K562 (cell line): ENCODE data around the gene FAM193A. TPM values are rescaled to one million over a fixed set of nuclear protein-coding genes. Genes with fewer than 3 reads are reported as not detected.
A peak's percentile ranks its signal among the peaks of the same experiment; 100 is the strongest.

Experiments used
- ATAC-seq: fragments of 200-7000 bp; cut with Tn5 transposase; 3 replicates; pipeline ENCODE4 v1.9.1; 2020; ENCODE audit warnings: moderate library complexity
- BruUV-seq: library from RNA; stranded (reverse); fragments of 400-500 nt; replicated peaks from 2 replicates; lab custom pipeline; 2021; lab: Mats Ljungman, UMichigan
- CTCF ChIA-PET: fragments of 300-600 bp; formaldehyde crosslinking; extraction: SDS; loops from one replicate; lab custom pipeline; 2021; ENCODE audit warnings: low intra/inter-chr PET ratio; lab: Yijun Ruan, JAX
- POLR2A ChIA-PET: fragments of 300-600, 350-650 bp; sonication (Branson Sonifier 250); formaldehyde crosslinking; extraction: SDS; loops from one replicate; lab custom pipeline; 2021; ENCODE audit warnings: antibody characterized with exemption, inconsistent platforms; lab: Yijun Ruan, JAX
- DNase-seq, 4 experiments: peaks; one replicate each; pipeline versions ENCODE4 v3.0.0 to v3.0.0-alpha.2; 2011 to 2018; ENCODE audit warnings: low spot score in 3 of 4, mixed read lengths in 3 of 4; ENCODE audit errors: extremely low read depth in 1 of 4
- FAIRE-seq: peaks from 2 replicates; lab custom pipeline; 2011; peaks lifted over from hg19 to GRCh38; lab: Jason Lieb, UNC
- H2AFZ ChIP-seq: 2 replicates; pipeline ENCODE4 v1.6.0; 2011; ENCODE audit warnings: low read depth, low read length, control low read depth, inconsistent platforms
- H3K27ac ChIP-seq: fragments of 200-600 bp; 3 replicates; pipeline ENCODE4 v1.8.0; 2011; ENCODE audit warnings: low read depth, mild to moderate bottlenecking, control low read depth, inconsistent platforms, low read length, moderate library complexity, mixed read lengths; ENCODE audit errors: extremely low read depth
- H3K27me3 ChIP-seq, 2 experiments: fragments of 300-600 bp in 1 of 2; 2 replicates in 1 of 2; 3 replicates in 1 of 2; pipeline versions ENCODE4 v1.6.0 to v1.8.0; 2011; ENCODE audit warnings: inconsistent platforms in 2 of 2, low read length in 2 of 2, mild to moderate bottlenecking in 1 of 2, mixed read lengths in 1 of 2, moderate library complexity in 1 of 2; ENCODE audit not compliant: control insufficient read depth in 2 of 2, insufficient read depth in 2 of 2
- H3K36me3 ChIP-seq: fragments of 300-600 bp; 3 replicates; pipeline ENCODE4 v1.8.0; 2011; ENCODE audit warnings: mild to moderate bottlenecking, low read length, inconsistent platforms; ENCODE audit not compliant: control insufficient read depth, insufficient read depth
- H3K4me1 ChIP-seq, 2 experiments: fragments of 200-600 bp in 1 of 2; replicated peaks in 1 of 2; 2 replicates in 1 of 2; 3 replicates in 1 of 2; pipeline versions ENCODE4 v1.5.1 to v1.8.0; 2011; ENCODE audit warnings: inconsistent platforms in 2 of 2, low read length in 2 of 2, mild to moderate bottlenecking in 1 of 2, mixed read lengths in 1 of 2, moderate library complexity in 1 of 2; ENCODE audit not compliant: control insufficient read depth in 2 of 2, insufficient read depth in 2 of 2
- H3K4me2 ChIP-seq: 2 replicates; pipeline ENCODE4 v1.6.1; 2011; ENCODE audit warnings: low read length, control low read depth, inconsistent platforms, mixed read lengths; ENCODE audit not compliant: insufficient read depth
- H3K4me3 ChIP-seq: fragments of 200-600 bp; sonication (generic), shearing (Covaris generic); 2 replicates; pipeline ENCODE4 v1.5.1; 2016; ENCODE audit warnings: control low read depth, inconsistent platforms
- H3K79me2 ChIP-seq: fragments of 200-600 bp; 3 replicates; pipeline ENCODE4 v1.8.0; 2011; ENCODE audit warnings: low read length, inconsistent platforms; ENCODE audit not compliant: control insufficient read depth, insufficient read depth
- H3K9ac ChIP-seq, 2 experiments: 2 replicates each; pipeline versions ENCODE4 v1.6.0 to v1.6.1; 2011; ENCODE audit warnings: low read depth in 2 of 2, low read length in 2 of 2, control low read depth in 1 of 2, inconsistent platforms in 1 of 2, mild to moderate bottlenecking in 1 of 2, mixed read lengths in 1 of 2; ENCODE audit not compliant: insufficient read depth in 1 of 2
- H3K9me1 ChIP-seq: one replicate; pipeline ENCODE4 v1.6.0; 2011; ENCODE audit warnings: inconsistent platforms, mild to moderate bottlenecking, low read length, moderate library complexity; ENCODE audit not compliant: control insufficient read depth, insufficient read depth
- H3K9me3 ChIP-seq: replicated peaks from 2 replicates; pipeline ENCODE4 v1.5.1; 2011; ENCODE audit warnings: low read depth, low read length, inconsistent platforms; ENCODE audit not compliant: control insufficient read depth, insufficient read depth
- H4K20me1 ChIP-seq: replicated peaks from 2 replicates; pipeline ENCODE4 v1.6.1; 2011; ENCODE audit warnings: low read length, inconsistent platforms, mixed read lengths; ENCODE audit not compliant: control insufficient read depth, insufficient read depth
- CTCF ChIP-seq, 3 experiments: IDR thresholded peaks in 2 of 3; conservative IDR thresholded peaks in 1 of 3; 2 replicates each; pipeline ENCODE4 v1.5.1; 2011 to 2012; ENCODE audit warnings: low read length in 3 of 3, mild to moderate bottlenecking in 3 of 3, control low read depth in 2 of 3, improper control_type of control experiment in 1 of 3, inconsistent platforms in 1 of 3, low read depth in 1 of 3, mixed read lengths in 1 of 3, moderate library complexity in 1 of 3; ENCODE audit not compliant: insufficient read depth in 2 of 3
- FOXA3 ChIP-seq, 2 experiments: fragments of 450-650 bp in 1 of 2; sonication (generic) in 1 of 2; formaldehyde crosslinking; IDR thresholded peaks in 1 of 2; conservative IDR thresholded peaks in 1 of 2; 2 replicates each; pipeline versions ENCODE4 v1.4.0 to v1.8.0; 2020 to 2022; ENCODE audit warnings: mild to moderate bottlenecking in 2 of 2, missing genetic modification reagents in 1 of 2
- HNRNPL ChIP-seq: fragments of 200-400 bp; formaldehyde crosslinking; IDR thresholded peaks from 2 replicates; pipeline ENCODE4 v1.6.1; 2017; ENCODE audit warnings: low read depth, mild to moderate bottlenecking, low read length
- NONO ChIP-seq, 2 experiments: fragments of 200-400 bp in 1 of 2; fragments of 450-650 bp in 1 of 2; formaldehyde crosslinking in 1 of 2; IDR thresholded peaks; 2 replicates each; pipeline ENCODE4 v1.6.1; 2017; ENCODE audit warnings: low read depth in 2 of 2, mild to moderate bottlenecking in 2 of 2, moderate library complexity in 2 of 2, low read length in 1 of 2
- NR4A1 ChIP-seq, 2 experiments: fragments of 250-450 bp in 1 of 2; fragments of 450-650 bp in 1 of 2; sonication (Bioruptor Pico) in 1 of 2; IDR thresholded peaks; 2 replicates each; pipeline versions ENCODE4 v1.4.0 to v1.6.1; 2016 to 2020; ENCODE audit warnings: mild to moderate bottlenecking in 2 of 2, missing compliant biosample characterization in 1 of 2, missing genetic modification characterization in 1 of 2, moderate library complexity in 1 of 2
- WGBS: fragments of 100-300 bp; shearing (Covaris generic); methylation state at CpG from one replicate; pipeline ENCODE4 v1.1.6; 2016; ENCODE audit warnings: low coverage, mixed read lengths; ENCODE audit not compliant: insufficient coverage; ENCODE audit errors: missing lambda C conversion rate; 5-methylcytosine and 5-hydroxymethylcytosine counted together
- in situ Hi-C: fragments of 300-500 bp; cut with MboI; formaldehyde crosslinking; loops from 4 replicates; pipeline ENCODE4 v1.15.0; 2018; ENCODE audit warnings: inconsistent platforms, mixed read lengths
- intact Hi-C: fragments of 100-400 bp; cut with micrococcal nuclease; formaldehyde crosslinking; loops from 2 replicates; pipeline ENCODE4 v1.14.2; 2022
- polyA plus RNA-seq, 8 experiments: library from polyadenylated mRNA; depleted of rRNA in 4 of 8; stranded (reverse) in 5 of 8; unstranded in 3 of 8; fragments of >200 nt; fragmentation: Nextera tagmentation in 2 of 8; fragmentation: Illumina TruSeq in 1 of 8; extraction: Ambion mirVana in 2 of 8; extraction: Trizol in 1 of 8; gene quantifications; 2 replicates each; pipeline versions ENCODE4 v1.2.1 to v1.2.3, GENCODE V29; 2011 to 2014; ENCODE audit warnings: inconsistent platforms in 1 of 8, missing spikeins in 1 of 8
- total RNA-seq, 7 experiments: library from RNA; depleted of rRNA in 6 of 7; stranded (reverse); fragments of >200 nt in 6 of 7; fragmentation: Illumina TruSeq in 2 of 7; extraction: Trizol in 2 of 7; gene quantifications; 2 replicates each; pipeline versions ENCODE4 v1.2.1 to v1.2.3, GENCODE V29; 2011 to 2021; ENCODE audit warnings: low replicate concordance in 1 of 7

The FAM193A gene
- total and polyA plus RNA-seq, 9 of the 15 experiments (the other 6 are each of a cell fraction or from before 2014, with no cell fraction given): 0.46 to 24.6 (median 9.6) TPM

GRCh38 chr4:2757426-2757825 is 221.0 kb downstream of the FAM193A start (continued):
- TF ChIP-seq NR4A1 (CRISPR knock-in tag; IDR thresholded peaks at IDR 0.05) (no peak), NR4A1 (tag; IDR thresholded peaks at IDR 0.05) (no peak), NONO (IDR thresholded peaks at IDR 0.05; ENCODE audit: low read depth in 2 of 2, low read length in 1 of 2) (no peak)

GRCh38 chr4:2761035-2761923 is 224.8 kb downstream of the FAM193A start:
- Histone ChIP-seq H3K36me3 (no peaks in the 10 kb centered on the region), H3K4me1 (peaks cover 14 to 33% of the 10 kb centered on the region in 2 experiments), H3K27me3 (no peaks in the 10 kb centered on the region), H3K4me3 (no peak overlapping the region), H2AFZ (0 out of 2 replicates have a peak overlapping the region, but pooled peaks have one; percentile 58), H4K20me1 (no peaks in the 10 kb centered on the region), H3K27ac (no peak overlapping the region), H3K9me3 (no peaks in the 10 kb centered on the region), H3K9me1 (no peaks in the 10 kb centered on the region), H3K79me2 (no peaks in the 10 kb centered on the region), H3K4me2 (no peak overlapping the region), H3K9ac (peak overlapping the region in 1 of 2 experiments; percentile 35; a peak in 2 of 4 replicates)
- ATAC-seq: peak; percentile 42
- TF ChIP-seq FOXA3 (CRISPR knock-in tag; conservative IDR thresholded peaks at IDR 0.05 in 1 of 2, IDR thresholded peaks at IDR 0.05 in 1 of 2) (0 out of 4 replicates have a peak, but pooled peaks of 1 of the 2 experiments have one; percentile 30), HNRNPL (no peak), CTCF (IDR thresholded peaks at IDR 0.05 in 2 of 3, conservative IDR thresholded peaks at IDR 0.05 in 1 of 3; ENCODE audit: insufficient read depth in 2 of 3, low read depth in 1 of 3, low read length in 3 of 3) (0 out of 6 replicates have a peak, but pooled peaks of 1 of the 3 experiments have one; percentile 20)
- POLR2A ChIA-PET: no interaction called here
- intact Hi-C loops: loop anchor here (5.0 kb wide), 1 partner anchor 276 kb away; no protein-coding TSS in a partner anchor
- CTCF ChIA-PET: no interaction called here
- BruUV-seq: no TSS peak
- peak; percentile 48 for FAIRE-seq
- DNase-seq: peak in 3 of 4 experiments; percentile 41 to 48 (median 45)
- 49% methylated on average over 14 of the region's 14 CpGs for WGBS
- in situ Hi-C loops: no loop called here
